SK-N-SH (cell line): ENCODE results near the gene KMT5C.

Source experiments
- CTCF ChIP-seq: fragments of 200-600 bp; sonication (generic); IDR thresholded peaks from 2 replicates; pipeline ENCODE4 v1.6.1; 2017; ENCODE audit warnings: antibody characterized with exemption, mild to moderate bottlenecking, moderate library complexity
- FOXJ3 ChIP-seq: sonication (generic); formaldehyde crosslinking; IDR thresholded peaks from 2 replicates; pipeline ENCODE4 v1.5.1; 2020; ENCODE audit warnings: mild to moderate bottlenecking, missing genetic modification reagents
- NRF1 ChIP-seq: IDR thresholded peaks from 2 replicates; pipeline ENCODE4 v1.6.1; 2012; ENCODE audit warnings: low read depth, mild to moderate bottlenecking, low read length
- PBX3 ChIP-seq: IDR thresholded peaks from 2 replicates; pipeline ENCODE4; 2012
- POLR2AphosphoS5 ChIP-seq: IDR thresholded peaks from 2 replicates; pipeline ENCODE4 v1.6.1; 2012; ENCODE audit warnings: low read depth, low read length
- SMC3 ChIP-seq: IDR thresholded peaks from 2 replicates; pipeline ENCODE4 v1.6.1; 2012; ENCODE audit warnings: low read depth, low read length, improper control_type of control experiment

- no peak for TF ChIP-seq FOXJ3
- no peak for TF ChIP-seq POLR2AphosphoS5
- no peak for TF ChIP-seq NRF1
- TF ChIP-seq CTCF: no peak
- no peak for TF ChIP-seq SMC3
- no peak for TF ChIP-seq PBX3
Measured at GRCh38 chr19:55358493-55358892, 18.8 kb downstream of the KMT5C start.
